ENCODE results near the gene CFAP77.

- TF ChIP-seq POLR2AphosphoS5 (IDR thresholded peaks at IDR 0.05; ENCODE audit: low read depth, low read length) (no peak), TEAD4 (IDR thresholded peaks at IDR 0.05; ENCODE audit: low read depth, low read length) (no peak)
Observed at GRCh38 chr9:132434881-132435280, 24.9 kb downstream of the CFAP77 start.

All from H1 (cell line).